ENCODE data around the gene BNIP1.
"Not testable (repeated sequence)": the region's sequence is repeated elsewhere in the genome, so short reads cannot be mapped to it uniquely, and the experiment has no call there.

BNIP1 gene

GRCh38 chr5:173144200-173145176, at the start of gene BNIP1:
Gene BNIP1 (plus strand): TSS chr5:173144531. CDS start chr5:173144546, 15 bp downstream.
- peak; percentile 98 for DNase-seq (ENCODE audit: low read depth, low spot score)

- DNase-seq (ENCODE audit: low read depth, low spot score), result no peak
Observed at GRCh38 chr5:173098787-173099186, 45.5 kb upstream of the BNIP1 start.

- no peak for DNase-seq (ENCODE audit: low read depth, low spot score)
Observed at GRCh38 chr5:173099461-173099860, 44.9 kb upstream of the BNIP1 start.

- DNase-seq (ENCODE audit: low read depth, low spot score), result no peak
Observed at GRCh38 chr5:173101245-173101644, 43.1 kb upstream of the BNIP1 start.

GRCh38 chr5:173103411-173103810, 40.9 kb upstream of the BNIP1 start:
- DNase-seq (ENCODE audit: low read depth, low spot score), result no peak

GRCh38 chr5:173108914-173109313, 35.4 kb upstream of the BNIP1 start:
- no peak for DNase-seq (ENCODE audit: low read depth, low spot score)

GRCh38 chr5:173114536-173114935, 29.8 kb upstream of the BNIP1 start:
- no peak for DNase-seq (ENCODE audit: low read depth, low spot score)

GRCh38 chr5:173119719-173120118, 24.6 kb upstream of the BNIP1 start:
- DNase-seq (ENCODE audit: low read depth, low spot score), result no peak

- peak; percentile 6 for DNase-seq (ENCODE audit: low read depth, low spot score)
Observed at GRCh38 chr5:173123416-173123815, 20.9 kb upstream of the BNIP1 start.

- not testable (repeated sequence) for DNase-seq (ENCODE audit: low read depth, low spot score)
Observed at GRCh38 chr5:173132166-173132565, 12.2 kb upstream of the BNIP1 start.

GRCh38 chr5:173138707-173139106, 5.6 kb upstream of the BNIP1 start:
- no peak for DNase-seq (ENCODE audit: low read depth, low spot score)

- DNase-seq (ENCODE audit: low read depth, low spot score), result no peak
Observed at GRCh38 chr5:173139631-173140030, 4.7 kb upstream of the BNIP1 start.

- no peak for DNase-seq (ENCODE audit: low read depth, low spot score)
Observed at GRCh38 chr5:173140769-173141168, 3.6 kb upstream of the BNIP1 start.

- no peak for DNase-seq (ENCODE audit: low read depth, low spot score)
Observed at GRCh38 chr5:173143567-173143966, 764 bp upstream of the BNIP1 start.

- DNase-seq (ENCODE audit: low read depth, low spot score), result no peak
Observed at GRCh38 chr5:173148354-173148753, 4.0 kb downstream of the BNIP1 start.

- no peak for DNase-seq (ENCODE audit: low read depth, low spot score)
Observed at GRCh38 chr5:173152547-173152946, 8.2 kb downstream of the BNIP1 start.

- DNase-seq (ENCODE audit: low read depth, low spot score), result no peak
Observed at GRCh38 chr5:173153842-173154241, 9.5 kb downstream of the BNIP1 start.

GRCh38 chr5:173154619-173155018, 10.3 kb downstream of the BNIP1 start:
- DNase-seq (ENCODE audit: low read depth, low spot score), result not testable (repeated sequence)

- DNase-seq (ENCODE audit: low read depth, low spot score), result no peak
Observed at GRCh38 chr5:173155912-173156311, 11.6 kb downstream of the BNIP1 start.

- no peak for DNase-seq (ENCODE audit: low read depth, low spot score)
Observed at GRCh38 chr5:173158366-173158765, 14.0 kb downstream of the BNIP1 start.

- DNase-seq (ENCODE audit: low read depth, low spot score), result no peak
Observed at GRCh38 chr5:173159256-173159655, 14.9 kb downstream of the BNIP1 start.

GRCh38 chr5:173161148-173161547, 16.8 kb downstream of the BNIP1 start:
- DNase-seq (ENCODE audit: low read depth, low spot score), result no peak

- DNase-seq (ENCODE audit: low read depth, low spot score), result peak; percentile 53
Observed at GRCh38 chr5:173163219-173163618, 18.9 kb downstream of the BNIP1 start.

Data from astrocyte of the hippocampus (primary cell).